ENCODE data around the gene EXD3. TPM values are rescaled to one million over a fixed set of nuclear protein-coding genes. Genes with fewer than 3 reads are reported as not detected.
A peak's percentile ranks its signal among the peaks of the same experiment; 100 is the strongest.

Gene EXD3
- total and polyA plus RNA-seq, 9 of the 15 experiments (the other 6 are each of a cell fraction or from before 2014, with no cell fraction given) = 0.29 to 12.5 (median 3.9) TPM

DNA sequence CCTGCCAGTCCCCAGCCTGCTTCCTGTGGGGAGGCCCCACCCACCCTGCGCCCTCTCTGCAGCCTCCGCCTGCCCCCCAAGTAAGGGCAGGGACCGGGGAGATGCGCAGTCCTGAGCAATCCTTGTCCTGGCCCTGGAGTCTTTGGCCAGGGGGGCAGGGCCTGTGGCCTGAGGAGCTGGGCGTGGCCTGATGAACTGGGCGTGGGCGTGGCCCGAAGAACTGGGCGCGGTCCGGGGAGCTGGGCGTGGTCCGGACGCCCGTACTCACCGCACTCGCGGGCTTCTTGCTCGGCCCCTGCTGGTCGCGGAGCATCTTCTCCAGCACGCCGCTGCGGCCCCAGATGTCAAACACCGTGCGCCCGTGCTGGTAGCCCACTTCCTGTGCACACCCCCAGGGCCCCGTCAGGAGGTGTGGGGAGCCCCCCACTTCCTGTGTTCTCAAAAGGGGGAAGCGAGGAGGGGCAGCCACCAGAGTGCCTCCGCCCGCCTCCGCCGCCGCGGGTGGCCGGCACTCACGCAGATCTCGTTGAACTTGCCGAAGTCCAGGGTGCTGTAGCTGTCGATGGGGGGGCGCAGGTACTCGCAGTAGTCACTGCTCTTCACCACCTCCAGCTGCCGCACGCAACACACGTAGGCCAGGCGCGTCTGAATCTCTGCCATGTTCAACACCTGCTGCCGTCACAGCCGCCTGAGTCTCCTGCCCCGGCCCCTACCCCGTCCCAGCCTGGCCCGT, 38.9 kb upstream of the EXD3 start (continued):
- TF ChIP-seq ZBTB7A (IDR thresholded peaks at IDR 0.05; ENCODE audit: borderline replicate concordance, control insufficient read depth, low read depth, low read length) (0 out of 2 replicates have a peak, but pooled peaks have one; percentile 27), ZFX (CRISPR knock-in tag; IDR thresholded peaks at IDR 0.05) (peak; percentile 42; the same call in 1 of the 2 replicates), ESRRA (IDR thresholded peaks at IDR 0.05; ENCODE audit: borderline replicate concordance, low read depth) (peak; percentile 44; the same call in 1 of the 2 replicates), GABPA (tag; conservative IDR thresholded peaks at IDR 0.05; ENCODE audit: low read depth) (0 out of 2 replicates have a peak, but pooled peaks have one; percentile 27), RAD21 (CRISPR knock-in tag; conservative IDR thresholded peaks at IDR 0.05 in 1 of 2, IDR thresholded peaks at IDR 0.05 in 1 of 2) (peak in 1 of 2 experiments; percentile 29; a peak in 3 of 4 replicates), TCF3 (CRISPR knock-in tag; IDR thresholded peaks at IDR 0.05) (no peak), DDX20 (tag; IDR thresholded peaks at IDR 0.05; ENCODE audit: low read depth) (no peak), PHF8 (IDR thresholded peaks at IDR 0.05; ENCODE audit: borderline replicate concordance, low read length) (no peak), POLR2G (IDR thresholded peaks at IDR 0.05; ENCODE audit: low read depth, low read length) (peak; percentile 80), FOXM1 (IDR thresholded peaks at IDR 0.05; ENCODE audit: low read depth) (no peak), FOXM1 (CRISPR knock-in tag; IDR thresholded peaks at IDR 0.05; ENCODE audit: low read depth) (no peak), ZFP30 (CRISPR knock-in tag; IDR thresholded peaks at IDR 0.05; ENCODE audit: borderline replicate concordance) (no peak), L3MBTL2 (IDR thresholded peaks at IDR 0.05) (peak; percentile 65), ATF1 (CRISPR knock-in tag; IDR thresholded peaks at IDR 0.05) (no peak), ATF1 (tag; IDR thresholded peaks at IDR 0.05) (peak; percentile 51), KLF13 (tag; IDR thresholded peaks at IDR 0.05; ENCODE audit: borderline replicate concordance, low read depth) (peak; percentile 66; the same call in 1 of the 2 replicates), ZNF134 (CRISPR knock-in tag; conservative IDR thresholded peaks at IDR 0.05) (no peak), ZNF212 (CRISPR knock-in tag; IDR thresholded peaks at IDR 0.05) (no peak)
- TF ChIP-seq, protein P1, sequence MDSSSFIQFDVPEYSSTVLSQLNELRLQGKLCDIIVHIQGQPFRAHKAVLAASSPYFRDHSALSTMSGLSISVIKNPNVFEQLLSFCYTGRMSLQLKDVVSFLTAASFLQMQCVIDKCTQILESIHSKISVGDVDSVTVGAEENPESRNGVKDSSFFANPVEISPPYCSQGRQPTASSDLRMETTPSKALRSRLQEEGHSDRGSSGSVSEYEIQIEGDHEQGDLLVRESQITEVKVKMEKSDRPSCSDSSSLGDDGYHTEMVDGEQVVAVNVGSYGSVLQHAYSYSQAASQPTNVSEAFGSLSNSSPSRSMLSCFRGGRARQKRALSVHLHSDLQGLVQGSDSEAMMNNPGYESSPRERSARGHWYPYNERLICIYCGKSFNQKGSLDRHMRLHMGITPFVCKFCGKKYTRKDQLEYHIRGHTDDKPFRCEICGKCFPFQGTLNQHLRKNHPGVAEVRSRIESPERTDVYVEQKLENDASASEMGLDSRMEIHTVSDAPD (CRISPR knock-in tag; IDR thresholded peaks at IDR 0.05) = no peak
- TF ChIP-seq, protein P2, sequence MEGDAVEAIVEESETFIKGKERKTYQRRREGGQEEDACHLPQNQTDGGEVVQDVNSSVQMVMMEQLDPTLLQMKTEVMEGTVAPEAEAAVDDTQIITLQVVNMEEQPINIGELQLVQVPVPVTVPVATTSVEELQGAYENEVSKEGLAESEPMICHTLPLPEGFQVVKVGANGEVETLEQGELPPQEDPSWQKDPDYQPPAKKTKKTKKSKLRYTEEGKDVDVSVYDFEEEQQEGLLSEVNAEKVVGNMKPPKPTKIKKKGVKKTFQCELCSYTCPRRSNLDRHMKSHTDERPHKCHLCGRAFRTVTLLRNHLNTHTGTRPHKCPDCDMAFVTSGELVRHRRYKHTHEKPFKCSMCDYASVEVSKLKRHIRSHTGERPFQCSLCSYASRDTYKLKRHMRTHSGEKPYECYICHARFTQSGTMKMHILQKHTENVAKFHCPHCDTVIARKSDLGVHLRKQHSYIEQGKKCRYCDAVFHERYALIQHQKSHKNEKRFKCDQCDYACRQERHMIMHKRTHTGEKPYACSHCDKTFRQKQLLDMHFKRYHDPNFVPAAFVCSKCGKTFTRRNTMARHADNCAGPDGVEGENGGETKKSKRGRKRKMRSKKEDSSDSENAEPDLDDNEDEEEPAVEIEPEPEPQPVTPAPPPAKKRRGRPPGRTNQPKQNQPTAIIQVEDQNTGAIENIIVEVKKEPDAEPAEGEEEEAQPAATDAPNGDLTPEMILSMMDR (IDR thresholded peaks at IDR 0.05 in 2 of 3, conservative IDR thresholded peaks at IDR 0.05 in 1 of 3; ENCODE audit: insufficient read depth in 2 of 3, low read depth in 1 of 3, low read length in 3 of 3) = peak; percentile 50 to 62 (median 52)
- TF ChIP-seq, protein P3, sequence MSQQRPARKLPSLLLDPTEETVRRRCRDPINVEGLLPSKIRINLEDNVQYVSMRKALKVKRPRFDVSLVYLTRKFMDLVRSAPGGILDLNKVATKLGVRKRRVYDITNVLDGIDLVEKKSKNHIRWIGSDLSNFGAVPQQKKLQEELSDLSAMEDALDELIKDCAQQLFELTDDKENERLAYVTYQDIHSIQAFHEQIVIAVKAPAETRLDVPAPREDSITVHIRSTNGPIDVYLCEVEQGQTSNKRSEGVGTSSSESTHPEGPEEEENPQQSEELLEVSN (IDR thresholded peaks at IDR 0.05; ENCODE audit: borderline replicate concordance in 1 of 2, extremely low read depth in 1 of 2, insufficient read depth in 1 of 2, insufficient read length in 1 of 2, low read depth in 1 of 2, low read length in 1 of 2, poor library complexity in 1 of 2, severe bottlenecking in 1 of 2) = no peak
